Measurements from ENCODE around the gene BTAF1. TPM values are rescaled to one million over a fixed set of nuclear protein-coding genes. Genes with fewer than 3 reads are reported as not detected.

The BTAF1 gene
- total RNA-seq, 1 donor from 2014 or later, result 34.6 TPM

- Mint-ChIP-seq H3K9me3 (ENCODE audit: unreplicated experiment) (no peaks in the 10 kb centered on the region), H3K36me3 (ENCODE audit: unreplicated experiment) (peaks cover 52% of the 10 kb centered on the region), H3K4me1 (ENCODE audit: unreplicated experiment) (no peaks in the 10 kb centered on the region), H3K27ac (ENCODE audit: unreplicated experiment) (no peak overlapping the region), H3K4me3 (ENCODE audit: unreplicated experiment) (no peak overlapping the region), H3K27me3 (ENCODE audit: unreplicated experiment) (no peaks in the 10 kb centered on the region)
- no peak for DNase-seq (ENCODE audit: extremely low spot score, unreplicated experiment)
- TF ChIP-seq CTCF (IDR thresholded peaks at IDR 0.05), result no peak
These were observed 63.9 kb downstream of the BTAF1 start for GRCh38 chr10:91987397-91988037.

GRCh38 chr10:91992031-91992430 is 68.5 kb downstream of the BTAF1 start:
- no peaks in the 10 kb centered on the region for H3K27me3 Mint-ChIP-seq (ENCODE audit: unreplicated experiment)
- no peak overlapping the region for H3K27ac Mint-ChIP-seq (ENCODE audit: unreplicated experiment)
- TF ChIP-seq CTCF (IDR thresholded peaks at IDR 0.05), result no peak
- DNase-seq (ENCODE audit: extremely low spot score, unreplicated experiment), result no peak
- H3K36me3 Mint-ChIP-seq (ENCODE audit: unreplicated experiment), result peaks cover 43% of the 10 kb centered on the region
- no peaks in the 10 kb centered on the region for H3K9me3 Mint-ChIP-seq (ENCODE audit: unreplicated experiment)
- H3K4me3 Mint-ChIP-seq (ENCODE audit: unreplicated experiment), result no peak overlapping the region
- no peaks in the 10 kb centered on the region for H3K4me1 Mint-ChIP-seq (ENCODE audit: unreplicated experiment)

- no peak for TF ChIP-seq CTCF (IDR thresholded peaks at IDR 0.05)
- H3K4me1 Mint-ChIP-seq (ENCODE audit: unreplicated experiment), result no peaks in the 10 kb centered on the region
- no peaks in the 10 kb centered on the region for H3K27me3 Mint-ChIP-seq (ENCODE audit: unreplicated experiment)
- H3K9me3 Mint-ChIP-seq (ENCODE audit: unreplicated experiment), result no peaks in the 10 kb centered on the region
- no peak for DNase-seq (ENCODE audit: extremely low spot score, unreplicated experiment)
- H3K4me3 Mint-ChIP-seq (ENCODE audit: unreplicated experiment), result no peak overlapping the region
- no peak overlapping the region for H3K27ac Mint-ChIP-seq (ENCODE audit: unreplicated experiment)
- peaks cover 55% of the 10 kb centered on the region for H3K36me3 Mint-ChIP-seq (ENCODE audit: unreplicated experiment)
These were observed 72.7 kb downstream of the BTAF1 start for GRCh38 chr10:91996266-91996665.

- Mint-ChIP-seq H3K27me3 (ENCODE audit: unreplicated experiment) (no peaks in the 10 kb centered on the region), H3K36me3 (ENCODE audit: unreplicated experiment) (peaks cover 68% of the 10 kb centered on the region), H3K4me1 (ENCODE audit: unreplicated experiment) (no peaks in the 10 kb centered on the region), H3K4me3 (ENCODE audit: unreplicated experiment) (no peak overlapping the region), H3K27ac (ENCODE audit: unreplicated experiment) (no peak overlapping the region), H3K9me3 (ENCODE audit: unreplicated experiment) (peaks cover 9% of the 10 kb centered on the region)
- TF ChIP-seq CTCF (IDR thresholded peaks at IDR 0.05), result no peak
- DNase-seq (ENCODE audit: extremely low spot score, unreplicated experiment), result no peak
These were observed 78.0 kb downstream of the BTAF1 start for GRCh38 chr10:92001581-92001980.

- no peak overlapping the region for H3K27ac Mint-ChIP-seq (ENCODE audit: unreplicated experiment)
- H3K27me3 Mint-ChIP-seq (ENCODE audit: unreplicated experiment), result no peaks in the 10 kb centered on the region
- no peak for TF ChIP-seq CTCF (IDR thresholded peaks at IDR 0.05)
- DNase-seq (ENCODE audit: extremely low spot score, unreplicated experiment), result no peak
- H3K4me3 Mint-ChIP-seq (ENCODE audit: unreplicated experiment), result no peak overlapping the region
- H3K4me1 Mint-ChIP-seq (ENCODE audit: unreplicated experiment), result no peaks in the 10 kb centered on the region
- H3K9me3 Mint-ChIP-seq (ENCODE audit: unreplicated experiment), result peaks cover 9% of the 10 kb centered on the region
- peaks cover 72% of the 10 kb centered on the region for H3K36me3 Mint-ChIP-seq (ENCODE audit: unreplicated experiment)
These were observed 78.4 kb downstream of the BTAF1 start for GRCh38 chr10:92001995-92002394.
